HG02938 (cell line): ENCODE measurements around the gene RERG.
"Not testable (repeated sequence)": the region's sequence is repeated elsewhere in the genome, so short reads cannot be mapped to it uniquely, and the experiment has no call there.

Experiments
- ATAC-seq: cut with Tn5 transposase; IDR thresholded peaks from one replicate; pipeline ENCODE4 v1.9.1; 2021; ENCODE audit warnings: mild to moderate bottlenecking, moderate library complexity; ENCODE audit not compliant: unreplicated experiment

RERG gene

GRCh38 chr12:15151161-15152091 lies 69.8 kb downstream of the RERG start:
- ATAC-seq, result no peak

GRCh38 chr12:15146585-15146984 lies 74.6 kb downstream of the RERG start:
- ATAC-seq, result no peak

DNA sequence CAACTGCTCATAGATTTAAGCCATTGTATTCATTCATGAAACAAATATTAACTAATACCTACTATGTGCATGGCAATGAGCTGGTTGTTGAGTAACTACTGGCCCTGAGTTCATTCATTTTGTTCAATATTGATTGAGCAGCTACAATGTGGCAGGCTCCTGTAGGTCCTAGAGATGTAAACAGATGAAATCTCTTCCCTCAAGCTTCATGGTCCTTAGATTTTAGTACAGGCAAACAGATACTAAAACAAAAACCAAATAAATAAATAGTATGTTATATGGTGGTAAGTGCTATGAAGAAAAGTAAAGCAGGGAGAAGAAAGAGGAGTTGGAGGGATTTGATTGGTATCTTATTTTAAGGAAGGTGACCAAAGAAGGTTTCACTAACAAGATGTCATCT lies 77.8 kb downstream of the RERG start:
- no peak for ATAC-seq

GRCh38 chr12:15142711-15143110 lies 78.5 kb downstream of the RERG start:
- no peak for ATAC-seq

DNA sequence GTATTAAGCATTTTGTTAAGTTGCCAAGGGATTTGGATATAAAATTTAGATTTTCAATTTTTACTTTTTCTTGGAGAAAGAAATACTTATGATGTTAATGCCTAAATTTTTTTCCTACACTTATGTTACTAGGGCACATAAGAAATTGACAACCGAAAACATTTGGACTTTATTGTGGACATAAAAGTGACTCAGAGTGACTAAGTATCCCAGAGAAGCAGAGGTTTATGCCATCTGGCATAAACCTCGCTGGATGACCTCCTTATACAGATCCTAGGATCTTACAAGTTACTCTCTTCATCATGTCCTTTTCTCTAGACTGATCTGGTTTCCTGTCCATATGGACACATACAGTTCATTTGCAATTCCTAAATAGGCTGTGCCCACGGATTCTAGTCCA lies 89.8 kb downstream of the RERG start:
- no peak for ATAC-seq

DNA sequence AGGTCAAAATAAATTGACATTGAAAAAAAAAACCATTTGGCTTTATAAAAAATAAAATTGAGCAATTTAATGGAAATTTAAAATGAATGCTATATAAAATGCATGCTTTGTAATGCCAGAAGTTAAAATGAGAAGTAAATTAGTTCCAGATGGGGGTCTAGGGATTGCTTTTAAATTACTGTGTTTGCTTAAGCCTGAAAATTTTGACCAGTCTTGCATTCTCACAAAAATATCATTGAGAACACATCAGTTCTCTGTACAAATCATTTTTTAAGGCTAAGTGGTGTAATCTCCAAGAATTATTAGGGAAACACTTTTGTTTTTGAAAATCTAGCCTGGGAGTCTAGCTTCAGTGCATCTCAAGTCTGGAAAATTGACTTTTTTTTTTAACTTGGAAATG lies 90.7 kb downstream of the RERG start:
- no peak for ATAC-seq

- ATAC-seq, result no peak
These were observed 97.8 kb downstream of the RERG start for GRCh38 chr12:15123401-15123800.

GRCh38 chr12:15122344-15122743 lies 98.9 kb downstream of the RERG start:
- ATAC-seq, result no peak

- ATAC-seq, result no peak
These were observed 102.3 kb downstream of the RERG start for GRCh38 chr12:15118955-15119354.

- ATAC-seq, result no peak
These were observed 104.2 kb downstream of the RERG start for GRCh38 chr12:15116983-15117382.

GRCh38 chr12:15116086-15116485 lies 105.1 kb downstream of the RERG start:
- ATAC-seq, result no peak

- ATAC-seq, result no peak
These were observed 105.8 kb downstream of the RERG start for GRCh38 chr12:15115434-15115833.

DNA sequence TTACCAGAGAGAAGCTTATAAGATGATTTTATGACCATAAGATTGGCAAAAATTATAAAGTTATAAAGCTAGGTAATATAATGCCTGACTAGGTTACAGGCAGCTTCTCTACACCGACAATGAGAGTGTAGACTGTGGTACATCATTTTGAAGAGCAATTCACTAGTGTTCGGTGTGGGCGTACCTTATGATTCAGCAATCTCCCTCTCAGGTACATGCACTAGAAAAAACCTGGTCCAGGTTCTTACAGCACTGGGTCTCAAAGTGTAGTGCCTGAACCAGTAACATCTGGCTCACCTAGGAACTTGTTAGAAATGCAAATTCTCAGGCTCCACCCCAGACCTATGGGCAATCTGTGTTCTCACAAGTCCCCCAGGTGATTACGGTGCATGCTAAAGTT lies 106.7 kb downstream of the RERG start:
- no peak for ATAC-seq

GRCh38 chr12:15092826-15093225 lies 128.4 kb downstream of the RERG start:
- ATAC-seq, result no peak

DNA sequence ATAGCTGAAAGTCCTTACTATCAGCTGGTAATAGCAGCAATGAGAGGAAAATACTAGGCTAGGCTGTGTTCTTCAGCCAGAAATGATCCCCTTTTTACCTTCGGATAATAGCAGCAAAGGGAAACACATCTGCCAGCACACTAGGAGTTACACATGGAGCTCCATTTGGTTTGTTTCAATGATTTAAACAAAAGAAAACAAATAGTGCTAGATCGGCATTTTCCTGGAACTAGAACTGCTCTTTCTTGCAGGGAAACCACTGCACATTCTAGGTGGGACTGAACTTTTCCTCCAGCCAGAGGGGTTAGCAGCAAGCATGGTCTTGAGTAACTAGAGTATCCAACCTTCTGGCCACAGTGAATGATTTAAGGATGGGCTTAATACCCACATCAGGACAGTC lies 130.8 kb downstream of the RERG start:
- no peak for ATAC-seq

GRCh38 chr12:15088105-15088504 lies 133.1 kb downstream of the RERG start:
- ATAC-seq, result no peak

DNA sequence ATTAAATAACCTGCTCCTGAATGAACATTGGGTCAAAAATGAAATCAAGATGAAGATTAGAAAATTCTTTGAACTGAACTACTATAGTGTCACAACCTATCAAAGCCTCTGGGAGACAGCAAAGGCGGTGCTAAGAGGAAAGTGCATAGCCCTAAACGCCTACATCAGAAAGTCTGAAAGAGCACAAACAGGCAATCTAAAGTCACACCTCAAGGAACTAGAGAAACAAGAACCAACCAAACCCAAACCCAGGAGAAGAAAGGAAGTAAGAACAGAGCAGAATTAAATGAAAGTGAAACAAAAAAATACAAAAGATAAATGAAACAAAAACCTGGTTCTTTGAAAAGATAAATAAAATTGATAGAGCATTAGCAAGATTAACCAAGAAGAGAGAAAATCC lies 143.5 kb downstream of the RERG start:
- ATAC-seq, result not testable (repeated sequence)

- no peak for ATAC-seq
These were observed 146.9 kb downstream of the RERG start for GRCh38 chr12:15074351-15074750.

GRCh38 chr12:15059123-15059522 lies 162.1 kb downstream of the RERG start:
- ATAC-seq, result no peak
